ENCODE data around the gene KRTAP12-4.

DNA sequence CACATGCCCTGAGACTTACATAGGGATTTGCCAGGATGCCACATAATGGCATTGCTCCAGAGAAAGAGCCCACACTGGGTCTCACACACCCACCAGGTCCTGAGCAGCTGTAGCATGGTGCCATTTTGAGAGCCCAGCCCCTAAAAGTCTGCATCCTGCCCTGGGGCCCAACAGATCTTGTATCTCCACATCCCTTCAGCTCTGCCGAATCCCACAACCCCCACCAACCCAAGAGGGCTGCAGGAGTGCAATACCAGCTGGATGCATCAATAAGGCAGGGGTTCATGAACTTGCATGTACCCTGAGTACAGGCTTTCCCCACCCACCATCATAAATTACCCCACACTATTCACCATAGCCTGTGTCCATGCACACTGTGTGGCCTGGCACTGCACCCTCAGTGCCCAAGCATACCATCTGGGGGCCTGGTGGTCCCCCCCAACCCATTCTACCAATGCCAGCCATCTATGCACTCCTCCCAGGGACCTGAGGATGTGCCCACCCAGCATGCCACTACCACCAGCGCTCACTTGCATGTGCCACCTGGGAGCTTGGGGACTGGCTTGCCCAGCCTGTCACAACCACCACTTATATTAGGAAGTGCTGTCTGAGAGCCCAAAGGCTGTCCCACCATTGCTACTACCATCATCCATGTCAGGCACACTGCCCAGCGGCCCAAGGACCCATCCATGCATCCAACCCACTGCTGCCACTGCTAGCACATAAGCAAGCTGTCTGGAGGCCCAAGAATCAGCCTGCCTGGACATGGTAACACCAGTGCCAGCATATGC lies 16.4 kb upstream of the KRTAP12-4 start:
- TF ChIP-seq, protein P1, sequence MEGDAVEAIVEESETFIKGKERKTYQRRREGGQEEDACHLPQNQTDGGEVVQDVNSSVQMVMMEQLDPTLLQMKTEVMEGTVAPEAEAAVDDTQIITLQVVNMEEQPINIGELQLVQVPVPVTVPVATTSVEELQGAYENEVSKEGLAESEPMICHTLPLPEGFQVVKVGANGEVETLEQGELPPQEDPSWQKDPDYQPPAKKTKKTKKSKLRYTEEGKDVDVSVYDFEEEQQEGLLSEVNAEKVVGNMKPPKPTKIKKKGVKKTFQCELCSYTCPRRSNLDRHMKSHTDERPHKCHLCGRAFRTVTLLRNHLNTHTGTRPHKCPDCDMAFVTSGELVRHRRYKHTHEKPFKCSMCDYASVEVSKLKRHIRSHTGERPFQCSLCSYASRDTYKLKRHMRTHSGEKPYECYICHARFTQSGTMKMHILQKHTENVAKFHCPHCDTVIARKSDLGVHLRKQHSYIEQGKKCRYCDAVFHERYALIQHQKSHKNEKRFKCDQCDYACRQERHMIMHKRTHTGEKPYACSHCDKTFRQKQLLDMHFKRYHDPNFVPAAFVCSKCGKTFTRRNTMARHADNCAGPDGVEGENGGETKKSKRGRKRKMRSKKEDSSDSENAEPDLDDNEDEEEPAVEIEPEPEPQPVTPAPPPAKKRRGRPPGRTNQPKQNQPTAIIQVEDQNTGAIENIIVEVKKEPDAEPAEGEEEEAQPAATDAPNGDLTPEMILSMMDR (IDR thresholded peaks at IDR 0.05; ENCODE audit: borderline replicate concordance, extremely low read depth, low read length, poor library complexity, severe bottlenecking), result no peak
- TF ChIP-seq EZH2 (IDR thresholded peaks at IDR 0.05; ENCODE audit: borderline replicate concordance, low read depth, low read length, severe bottlenecking), result no peak
